HG02610 (cell line): Measurements from ENCODE around the gene NOS1AP.
"Not testable (repeated sequence)": the region's sequence is repeated elsewhere in the genome, so short reads cannot be mapped to it uniquely, and the experiment has no call there.

Source experiments
- ATAC-seq: cut with Tn5 transposase; IDR thresholded peaks from one replicate; pipeline ENCODE4 v1.9.1; 2021; ENCODE audit warnings: mild to moderate bottlenecking, moderate library complexity; ENCODE audit not compliant: unreplicated experiment

Gene NOS1AP

GRCh38 chr1:162056043-162056442 lies 13.4 kb upstream of the NOS1AP start:
- no peak for ATAC-seq

- no peak for ATAC-seq
These were observed 12.9 kb upstream of the NOS1AP start for GRCh38 chr1:162056579-162056978.

GRCh38 chr1:162059721-162060120 lies 9.8 kb upstream of the NOS1AP start:
- no peak for ATAC-seq

- ATAC-seq: no peak
These were observed 9.2 kb upstream of the NOS1AP start for GRCh38 chr1:162060314-162060713.

- ATAC-seq: no peak
These were observed 6.9 kb upstream of the NOS1AP start for GRCh38 chr1:162062542-162063015.

- ATAC-seq: no peak
These were observed 4.5 kb upstream of the NOS1AP start for GRCh38 chr1:162065016-162065415.

- ATAC-seq: not testable (repeated sequence)
These were observed 2.7 kb upstream of the NOS1AP start for GRCh38 chr1:162066836-162067235.

- no peak for ATAC-seq
These were observed 2.0 kb upstream of the NOS1AP start for GRCh38 chr1:162067466-162067865.

GRCh38 chr1:162068301-162068700 lies 1.2 kb upstream of the NOS1AP start:
- ATAC-seq: no peak

GRCh38 chr1:162070094-162070748 lies 730 bp downstream of the NOS1AP start:
- ATAC-seq: no peak

- no peak for ATAC-seq
These were observed 1.3 kb downstream of the NOS1AP start for GRCh38 chr1:162070825-162071224.

- no peak for ATAC-seq
These were observed 3.2 kb downstream of the NOS1AP start for GRCh38 chr1:162072740-162073139.

GRCh38 chr1:162074276-162075005 lies 5.0 kb downstream of the NOS1AP start:
- ATAC-seq: no peak

GRCh38 chr1:162075862-162076261 lies 6.4 kb downstream of the NOS1AP start:
- no peak for ATAC-seq

GRCh38 chr1:162077648-162078299 lies 8.3 kb downstream of the NOS1AP start:
- ATAC-seq: no peak

GRCh38 chr1:162079030-162079429 lies 9.5 kb downstream of the NOS1AP start:
- ATAC-seq: no peak

- ATAC-seq: no peak
These were observed 11.1 kb downstream of the NOS1AP start for GRCh38 chr1:162080472-162081015.

- ATAC-seq: no peak
These were observed 11.8 kb downstream of the NOS1AP start for GRCh38 chr1:162081316-162081715.

GRCh38 chr1:162082080-162082479 lies 12.6 kb downstream of the NOS1AP start:
- not testable (repeated sequence) for ATAC-seq

- no peak for ATAC-seq
These were observed 13.8 kb downstream of the NOS1AP start for GRCh38 chr1:162083273-162083672.

GRCh38 chr1:162085991-162086390 lies 16.5 kb downstream of the NOS1AP start:
- ATAC-seq: no peak

GRCh38 chr1:162087111-162087510 lies 17.6 kb downstream of the NOS1AP start:
- no peak for ATAC-seq
